CD4-positive, alpha-beta T cell (primary cell): ENCODE results near the gene TMEM256. TPM values are rescaled to one million over a fixed set of nuclear protein-coding genes. Genes with fewer than 3 reads are reported as not detected.

Source experiments
- ATAC-seq: fragments of 200-7000 bp; cut with Tn5 transposase; one replicate; pipeline ENCODE4 v1.10.0; 2022; ENCODE audit warnings: mild to moderate bottlenecking; ENCODE audit not compliant: poor library complexity
- CTCF ChIA-PET: fragments of 350-600 bp; sonication (Branson Sonifier 250); formaldehyde crosslinking; loops from one replicate; lab custom pipeline; 2021; ENCODE audit warnings: antibody characterized with exemption, inconsistent platforms; lab: Charles Lee
- POLR2A ChIA-PET: fragments of 350-600 bp; sonication (Branson Sonifier 250); formaldehyde crosslinking; loops from one replicate; lab custom pipeline; 2021; ENCODE audit warnings: antibody characterized with exemption, inconsistent platforms; lab: Charles Lee
- DNase-seq, 14 experiments: peaks; one replicate each; pipeline ENCODE4 v3.0.0-alpha.2; 2013 to 2020; ENCODE audit warnings: mixed read lengths in 2 of 14
- H3K27ac ChIP-seq, 2 donors: one replicate each; pipeline versions ENCODE4 v1.5.1 to v1.7.0; 2013; ENCODE audit warnings: low read length in 2 of 2, low read depth in 1 of 2, mild to moderate bottlenecking in 1 of 2
- H3K27me3 ChIP-seq, 2 experiments: 1 replicate in 1 of 2; 2 replicates in 1 of 2; pipeline versions ENCODE4 v1.6.1 to v1.7.0; 2013; ENCODE audit warnings: low read length in 2 of 2, control low read depth in 1 of 2, mild to moderate bottlenecking in 1 of 2, moderate library complexity in 1 of 2; ENCODE audit not compliant: insufficient read depth in 2 of 2, control insufficient read depth in 1 of 2
- H3K36me3 ChIP-seq: one replicate; pipeline ENCODE4 v1.6.1; 2013; ENCODE audit warnings: low read length, control low read depth; ENCODE audit not compliant: insufficient read depth
- H3K4me1 ChIP-seq: one replicate; pipeline ENCODE4 v1.6.1; 2013; ENCODE audit warnings: low read length, control low read depth; ENCODE audit not compliant: insufficient read depth
- H3K4me3 ChIP-seq: one replicate; pipeline ENCODE4 v1.5.1; 2013; ENCODE audit warnings: mild to moderate bottlenecking, low read length, moderate library complexity
- H3K9me3 ChIP-seq, 2 experiments: 1 replicate in 1 of 2; 2 replicates in 1 of 2; pipeline versions ENCODE4 v1.6.1 to v1.7.0; 2013; ENCODE audit warnings: low read length in 2 of 2, mild to moderate bottlenecking in 2 of 2, control low read depth in 1 of 2, moderate library complexity in 1 of 2; ENCODE audit not compliant: control insufficient read depth in 1 of 2, insufficient read depth in 1 of 2
- H3K27ac Mint-ChIP-seq: one replicate; pipeline ENCODE4 v1.8.0; 2020; ENCODE audit warnings: mixed read lengths
- H3K27me3 Mint-ChIP-seq: one replicate; pipeline ENCODE4 v1.8.0; 2021; ENCODE audit warnings: mixed read lengths
- H3K36me3 Mint-ChIP-seq: one replicate; pipeline ENCODE4 v1.8.0; 2021; ENCODE audit warnings: low read depth, mixed read lengths
- H3K4me1 Mint-ChIP-seq: one replicate; pipeline ENCODE4 v1.8.0; 2021; ENCODE audit warnings: low read depth, mixed read lengths
- H3K4me3 Mint-ChIP-seq: one replicate; pipeline ENCODE4 v1.8.0; 2020; ENCODE audit warnings: mild to moderate bottlenecking, mixed read lengths
- H3K9me3 Mint-ChIP-seq: one replicate; pipeline ENCODE4 v1.8.0; 2020; ENCODE audit warnings: mixed read lengths
- intact Hi-C, 2 experiments: fragments of 100-400 bp; cut with DNase I in 1 of 2; cut with micrococcal nuclease in 1 of 2; formaldehyde crosslinking; loops; one replicate each; pipeline versions ENCODE4 v1.15.1 to v1.9.0; 2023 to 2025; cut with DNase I, micrococcal nuclease
- total RNA-seq, 174 experiments: library from RNA in 2 of 174; stranded (reverse) in 2 of 174; gene quantifications; one replicate each; pipeline ENCODE4 v1.2.3 and lab custom pipeline; 2021 to 2026
- TF ChIP-seq, protein P1 (sequence below): fragments of 200-600 bp; IDR thresholded peaks from one replicate; pipeline ENCODE4 v1.8.0; 2022; ENCODE audit warnings: antibody characterized with exemption, mild to moderate bottlenecking

TMEM256 gene
- total RNA-seq, 2 experiments from 2014 or later = 29.0 to 29.4 TPM

DNA sequence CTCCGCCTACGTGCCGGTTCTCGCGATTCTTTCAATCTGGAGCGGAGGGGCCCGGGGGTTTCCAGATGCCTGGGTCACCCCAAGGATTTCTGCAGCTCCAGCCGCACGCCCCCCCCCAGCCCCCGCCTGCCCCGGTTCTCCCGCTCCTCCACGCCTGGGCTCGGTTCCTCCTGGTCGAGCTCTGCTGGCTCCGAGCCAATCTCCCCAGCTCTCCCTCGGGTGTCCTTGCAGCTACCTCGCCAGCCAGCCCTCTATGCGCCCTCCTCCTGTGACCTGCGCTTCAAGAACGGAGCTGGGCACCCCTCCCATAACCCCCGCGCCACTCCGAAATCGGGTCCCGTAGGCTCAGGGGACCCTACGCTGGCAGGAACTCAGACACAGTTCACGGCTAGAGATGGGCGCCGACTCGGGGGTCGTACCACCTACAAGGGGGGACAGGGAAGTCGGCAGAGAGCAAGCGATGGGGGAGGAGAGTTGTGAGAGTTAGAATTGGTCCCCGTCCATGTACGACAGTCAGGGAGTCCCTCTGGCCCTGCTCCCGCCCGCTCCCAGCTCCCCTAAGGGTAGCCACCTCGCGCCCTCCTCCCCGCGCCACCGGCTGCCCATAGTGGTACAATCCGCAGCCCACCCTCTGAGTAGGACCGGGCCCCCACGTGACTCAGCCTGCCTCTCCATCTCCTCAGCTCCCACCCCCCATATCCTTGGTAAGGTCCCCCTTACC is 36.4 kb upstream of the TMEM256 start:
- ChIA-PET POLR2A (interaction anchor here (0.7 to 9.0 kb wide), 9 partner anchors 13 to 246 kb away, joined by 3 to 156 read pairs (median 5); partner anchors contain the start of genes POLR2A, SLC35G6, SOX15 and TP53), CTCF (interaction anchor here (0.7 to 1.9 kb wide), 3 partner anchors 44 to 394 kb away, joined by 3 to 5 read pairs (median 3); partner anchors contain the start of gene POLR2A)
- Histone ChIP-seq H3K4me3 (peak overlapping the region; percentile 31), H3K27me3 (peaks cover 60 to 68% of the 10 kb centered on the region in 2 experiments), H3K27ac (no peak overlapping the region), H3K4me1 (peaks cover 64% of the 10 kb centered on the region), H3K36me3 (no peaks in the 10 kb centered on the region), H3K9me3 (peaks cover 0 to 16% of the 10 kb centered on the region in 2 experiments)
- intact Hi-C loops = no loop called here
- TF ChIP-seq, protein P1, sequence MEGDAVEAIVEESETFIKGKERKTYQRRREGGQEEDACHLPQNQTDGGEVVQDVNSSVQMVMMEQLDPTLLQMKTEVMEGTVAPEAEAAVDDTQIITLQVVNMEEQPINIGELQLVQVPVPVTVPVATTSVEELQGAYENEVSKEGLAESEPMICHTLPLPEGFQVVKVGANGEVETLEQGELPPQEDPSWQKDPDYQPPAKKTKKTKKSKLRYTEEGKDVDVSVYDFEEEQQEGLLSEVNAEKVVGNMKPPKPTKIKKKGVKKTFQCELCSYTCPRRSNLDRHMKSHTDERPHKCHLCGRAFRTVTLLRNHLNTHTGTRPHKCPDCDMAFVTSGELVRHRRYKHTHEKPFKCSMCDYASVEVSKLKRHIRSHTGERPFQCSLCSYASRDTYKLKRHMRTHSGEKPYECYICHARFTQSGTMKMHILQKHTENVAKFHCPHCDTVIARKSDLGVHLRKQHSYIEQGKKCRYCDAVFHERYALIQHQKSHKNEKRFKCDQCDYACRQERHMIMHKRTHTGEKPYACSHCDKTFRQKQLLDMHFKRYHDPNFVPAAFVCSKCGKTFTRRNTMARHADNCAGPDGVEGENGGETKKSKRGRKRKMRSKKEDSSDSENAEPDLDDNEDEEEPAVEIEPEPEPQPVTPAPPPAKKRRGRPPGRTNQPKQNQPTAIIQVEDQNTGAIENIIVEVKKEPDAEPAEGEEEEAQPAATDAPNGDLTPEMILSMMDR = no peak
- Mint-ChIP-seq H3K4me1 (peaks cover 48% of the 10 kb centered on the region), H3K36me3 (peaks cover 2% of the 10 kb centered on the region), H3K27ac (peak overlapping the region; percentile 45), H3K27me3 (peaks cover 62% of the 10 kb centered on the region), H3K4me3 (peak overlapping the region; percentile 88), H3K9me3 (no peaks in the 10 kb centered on the region)
- DNase-seq = peak in 7 of 14 experiments; percentile 14 to 61 (median 34)
- no peak for ATAC-seq

DNA sequence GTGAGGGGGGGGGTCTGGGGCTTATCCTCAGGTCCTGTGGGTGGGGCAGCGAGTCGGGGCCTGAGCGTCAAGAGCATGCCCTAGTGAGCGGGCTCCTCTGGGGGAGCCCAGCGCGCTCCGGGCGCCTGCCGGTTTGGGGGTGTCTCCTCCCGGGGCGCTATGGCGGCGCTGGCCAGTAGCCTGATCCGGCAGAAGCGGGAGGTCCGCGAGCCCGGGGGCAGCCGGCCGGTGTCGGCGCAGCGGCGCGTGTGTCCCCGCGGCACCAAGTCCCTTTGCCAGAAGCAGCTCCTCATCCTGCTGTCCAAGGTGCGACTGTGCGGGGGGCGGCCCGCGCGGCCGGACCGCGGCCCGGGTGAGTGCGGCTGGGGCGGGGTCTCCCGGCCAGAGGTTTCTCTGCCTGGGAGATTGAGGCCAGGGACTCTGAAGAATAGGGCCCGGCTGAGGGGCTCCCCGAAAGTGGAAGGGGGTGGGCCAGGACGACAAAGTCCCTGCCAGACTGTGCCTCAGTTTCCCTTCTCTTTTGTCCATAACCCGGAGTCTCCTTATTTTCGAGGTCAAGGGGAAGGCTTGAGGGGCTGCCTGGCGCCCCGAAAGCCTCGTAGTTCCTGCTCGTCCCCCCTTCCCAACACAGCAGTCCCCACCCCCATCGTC is 35.7 kb upstream of the TMEM256 start, which contains the start of gene FGF11:
FGF11 (plus strand) TSS at position 51 of the 651 bp plus-strand sequence; CDS start at position 160, 109 bp downstream.
- Histone ChIP-seq H3K36me3 (no peaks in the 10 kb centered on the region), H3K27ac (no peak within 1 kb of the TSS), H3K9me3 (peaks cover 0 to 12% of the 10 kb centered on the region in 2 experiments), H3K4me1 (peaks cover 60% of the 10 kb centered on the region), H3K27me3 (peaks cover 54 to 62% of the 10 kb centered on the region in 2 experiments), H3K4me3 (peak within 1 kb of the TSS; percentile 39)
- Mint-ChIP-seq H3K9me3 (no peaks in the 10 kb centered on the region), H3K4me3 (peak within 1 kb of the TSS; percentile 88), H3K27me3 (peaks cover 59% of the 10 kb centered on the region), H3K4me1 (peaks cover 50% of the 10 kb centered on the region), H3K27ac (peak within 1 kb of the TSS; percentile 45), H3K36me3 (peaks cover 4% of the 10 kb centered on the region)
- intact Hi-C loops = loop anchor here (1.0 to 10.0 kb wide), 7 partner anchors 15 to 392 kb away; partner anchors contain the start of genes CTDNEP1 (in 1 of the 2), EIF5A (in 1 of the 2), ELP5 (in 1 of the 2) and KCTD11 (in 1 of the 2)
- ChIA-PET POLR2A (interaction anchor here (1.0 to 9.0 kb wide), 5 partner anchors 14 to 84 kb away, joined by 3 to 156 read pairs (median 8); partner anchors contain the start of genes POLR2A, SLC35G6 and ZBTB4), CTCF (interaction anchor here (1.9 kb wide), 1 partner anchor 84 kb away, joined by 5 read pairs; no protein-coding TSS in a partner anchor)
- ATAC-seq (no peak), DNase-seq (peak in 1 of 14 experiments; percentile 27)
- TF ChIP-seq, protein P1 = no peak
